OCI-LY7 (cell line): ENCODE data around the gene CENPX. TPM values are rescaled to one million over a fixed set of nuclear protein-coding genes. Genes with fewer than 3 reads are reported as not detected.

ENCODE experiments used
- BruUV-seq: library from RNA; stranded (reverse); fragments of 400-500 nt; replicated peaks from 2 replicates; lab custom pipeline; 2021; lab: Mats Ljungman, UMichigan
- CTCF ChIA-PET: fragments of 300-600 bp; sonication (Branson Sonifier 250); formaldehyde crosslinking; loops from one replicate; lab custom pipeline; 2022; ENCODE audit warnings: antibody characterized with exemption; ENCODE audit not compliant: unreplicated experiment; lab: Charles Lee
- POLR2A ChIA-PET: fragments of 300-600 bp; sonication (Branson Sonifier 250); formaldehyde crosslinking; loops from one replicate; lab custom pipeline; 2022; ENCODE audit warnings: antibody characterized with exemption; lab: Charles Lee
- DNase-seq: peaks from one replicate; pipeline ENCODE4 v3.0.0-alpha.2; 2015; ENCODE audit warnings: low spot score
- H2AFZ ChIP-seq: fragments of 200-600 bp; sonication (generic), shearing (Covaris generic); 2 replicates; pipeline ENCODE4 v1.6.1; 2014; ENCODE audit warnings: mild to moderate bottlenecking, antibody characterized with exemption, low read length, moderate library complexity
- H3K27ac ChIP-seq: fragments of 200-600 bp; sonication (generic); 2 replicates; pipeline ENCODE4 v1.5.1; 2014; ENCODE audit warnings: mixed run types, low read depth, mild to moderate bottlenecking, moderate library complexity, low read length, inconsistent platforms; ENCODE audit not compliant: poor library complexity, severe bottlenecking
- H3K36me3 ChIP-seq: fragments of 200-600 bp; sonication (generic); 2 replicates; pipeline ENCODE4 v1.6.1; 2014; ENCODE audit warnings: mild to moderate bottlenecking, antibody characterized with exemption, low read length, moderate library complexity, mixed read lengths; ENCODE audit not compliant: insufficient read depth
- H3K4me1 ChIP-seq: fragments of 200-600 bp; sonication (generic); 2 replicates; pipeline ENCODE4 v1.5.1; 2014; ENCODE audit warnings: mild to moderate bottlenecking, low read length; ENCODE audit not compliant: insufficient read depth, poor library complexity, severe bottlenecking
- H3K4me2 ChIP-seq: fragments of 200-600 bp; sonication (generic); 2 replicates; pipeline ENCODE4 v1.6.1; 2014; ENCODE audit warnings: mild to moderate bottlenecking, low read length
- H3K4me3 ChIP-seq: fragments of 200-600 bp; sonication (generic); 2 replicates; pipeline ENCODE4 v1.5.1; 2014; ENCODE audit warnings: mild to moderate bottlenecking, low read depth, low read length; ENCODE audit not compliant: poor library complexity, severe bottlenecking
- H3K79me2 ChIP-seq: fragments of 200-600 bp; sonication (generic); 2 replicates; pipeline ENCODE4 v1.6.1; 2016; ENCODE audit warnings: low read depth, mild to moderate bottlenecking, low read length, moderate library complexity, mixed read lengths; ENCODE audit not compliant: insufficient read depth
- H3K9me2 ChIP-seq: fragments of 200-600 bp; sonication (generic); 2 replicates; pipeline ENCODE4 v1.6.1; 2016; ENCODE audit warnings: mild to moderate bottlenecking, low read length, mixed read lengths; ENCODE audit not compliant: insufficient read depth
- H3K9me3 ChIP-seq: fragments of 200-600 bp; sonication (generic); 2 replicates; pipeline ENCODE4 v1.6.1; 2014; ENCODE audit warnings: mild to moderate bottlenecking, mixed run types, low read length, mixed read lengths
- H4K20me1 ChIP-seq: fragments of 200-600 bp; sonication (generic); 2 replicates; pipeline ENCODE4 v1.6.1; 2014; ENCODE audit warnings: mild to moderate bottlenecking, antibody characterized with exemption, low read length, moderate library complexity, mixed read lengths; ENCODE audit not compliant: insufficient read depth
- EZH2phosphoT487 ChIP-seq: fragments of 200-600 bp; sonication (generic); IDR thresholded peaks from 2 replicates; pipeline ENCODE4 v1.6.1; 2018; ENCODE audit warnings: low read depth, borderline replicate concordance, mild to moderate bottlenecking, mixed run types, antibody characterized with exemption, low read length, moderate library complexity, mixed read lengths
- intact Hi-C: fragments of 100-400 bp; cut with micrococcal nuclease; formaldehyde crosslinking; loops from one replicate; pipeline ENCODE4 v1.10.0; 2022; ENCODE audit not compliant: unreplicated experiment
- total RNA-seq, 2 experiments: library from RNA; depleted of rRNA in 1 of 2; stranded (reverse); fragments of >200 nt in 1 of 2; shearing (Covaris generic) in 1 of 2; gene quantifications; 2 replicates each; pipeline ENCODE4 v1.2.3, GENCODE V29; 2014 to 2022
- TF ChIP-seq, protein P1 (sequence below): fragments of 200-600 bp; sonication (generic); conservative IDR thresholded peaks from 2 replicates; pipeline ENCODE4 v1.5.1; 2014; ENCODE audit warnings: mild to moderate bottlenecking, antibody characterized with exemption, low read length, moderate library complexity, mixed read lengths

Gene CENPX
- total RNA-seq, 2 experiments from 2014 or later, result 130 to 251 TPM

GRCh38 chr17:81995463-81996231, 27.0 kb downstream of the CENPX start:
- H3K27ac ChIP-seq, result no peak overlapping the region
- no peak overlapping the region for H2AFZ ChIP-seq
- BruUV-seq, result no TSS peak
- H4K20me1 ChIP-seq, result no peaks in the 10 kb centered on the region
- no peak for DNase-seq
- ChIA-PET CTCF (interaction anchor here (0.5 to 0.6 kb wide), 2 partner anchors 9 to 26 kb away, joined by 3 to 4 read pairs; no protein-coding TSS in a partner anchor), POLR2A (interaction anchor here (1.1 kb wide), 1 partner anchor 42 kb away, joined by 3 read pairs; the partner anchor contains the start of gene DCXR)
- no peaks in the 10 kb centered on the region for H3K9me2 ChIP-seq
- no peaks in the 10 kb centered on the region for H3K79me2 ChIP-seq
- no peak for TF ChIP-seq EZH2phosphoT487
- TF ChIP-seq, protein P1, sequence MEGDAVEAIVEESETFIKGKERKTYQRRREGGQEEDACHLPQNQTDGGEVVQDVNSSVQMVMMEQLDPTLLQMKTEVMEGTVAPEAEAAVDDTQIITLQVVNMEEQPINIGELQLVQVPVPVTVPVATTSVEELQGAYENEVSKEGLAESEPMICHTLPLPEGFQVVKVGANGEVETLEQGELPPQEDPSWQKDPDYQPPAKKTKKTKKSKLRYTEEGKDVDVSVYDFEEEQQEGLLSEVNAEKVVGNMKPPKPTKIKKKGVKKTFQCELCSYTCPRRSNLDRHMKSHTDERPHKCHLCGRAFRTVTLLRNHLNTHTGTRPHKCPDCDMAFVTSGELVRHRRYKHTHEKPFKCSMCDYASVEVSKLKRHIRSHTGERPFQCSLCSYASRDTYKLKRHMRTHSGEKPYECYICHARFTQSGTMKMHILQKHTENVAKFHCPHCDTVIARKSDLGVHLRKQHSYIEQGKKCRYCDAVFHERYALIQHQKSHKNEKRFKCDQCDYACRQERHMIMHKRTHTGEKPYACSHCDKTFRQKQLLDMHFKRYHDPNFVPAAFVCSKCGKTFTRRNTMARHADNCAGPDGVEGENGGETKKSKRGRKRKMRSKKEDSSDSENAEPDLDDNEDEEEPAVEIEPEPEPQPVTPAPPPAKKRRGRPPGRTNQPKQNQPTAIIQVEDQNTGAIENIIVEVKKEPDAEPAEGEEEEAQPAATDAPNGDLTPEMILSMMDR, result no peak
- no peak overlapping the region for H3K4me3 ChIP-seq
- H3K36me3 ChIP-seq, result peaks cover 8% of the 10 kb centered on the region; the same call in 1 of the 2 replicates
- no peak overlapping the region for H3K4me2 ChIP-seq
- intact Hi-C loops, result no loop called here
- no peaks in the 10 kb centered on the region for H3K9me3 ChIP-seq
- H3K4me1 ChIP-seq, result no peaks in the 10 kb centered on the region

- no peak for TF ChIP-seq EZH2phosphoT487
- TF ChIP-seq, protein P1, result no peak
- POLR2A ChIA-PET, result no interaction called here
- H3K9me3 ChIP-seq, result no peaks in the 10 kb centered on the region
- no peaks in the 10 kb centered on the region for H4K20me1 ChIP-seq
- CTCF ChIA-PET, result no interaction called here
- no peaks in the 10 kb centered on the region for H3K4me1 ChIP-seq
- no peak overlapping the region for H3K4me2 ChIP-seq
- H3K36me3 ChIP-seq, result peaks cover 8% of the 10 kb centered on the region; the same call in 1 of the 2 replicates
- H3K79me2 ChIP-seq, result no peaks in the 10 kb centered on the region
- no peak overlapping the region for H3K27ac ChIP-seq
- no peak overlapping the region for H2AFZ ChIP-seq
- no peaks in the 10 kb centered on the region for H3K9me2 ChIP-seq
- DNase-seq, result no peak
- no peak overlapping the region for H3K4me3 ChIP-seq
- intact Hi-C loops, result no loop called here
- no TSS peak for BruUV-seq
These were observed 27.9 kb downstream of the CENPX start for GRCh38 chr17:81994593-81995462.
